Caco-2 (cell line): ENCODE data around the gene PYM1. TPM values are rescaled to one million over a fixed set of nuclear protein-coding genes. Genes with fewer than 3 reads are reported as not detected.
A peak's percentile ranks its signal among the peaks of the same experiment; 100 is the strongest.

ENCODE experiments used
- BruUV-seq: library from RNA; stranded (reverse); fragments of 400-500 nt; replicated peaks from 2 replicates; lab custom pipeline; 2021; lab: Mats Ljungman, UMichigan
- CTCF ChIA-PET: fragments of 300-600 bp; sonication (Branson Sonifier 250); formaldehyde crosslinking; loops from one replicate; lab custom pipeline; 2022; ENCODE audit warnings: antibody characterized with exemption; lab: Charles Lee
- POLR2A ChIA-PET: fragments of 300-600 bp; sonication (Branson Sonifier 250); formaldehyde crosslinking; loops from one replicate; lab custom pipeline; 2022; ENCODE audit warnings: antibody characterized with exemption; lab: Charles Lee
- DNase-seq, 2 experiments: peaks; one replicate each; pipeline versions ENCODE4 v3.0.0 to v3.0.0-alpha.2; 2020 to 2022
- H3K27me3 ChIP-seq: replicated peaks from 2 replicates; pipeline ENCODE4 v1.6.0; 2011; ENCODE audit warnings: low read length; ENCODE audit not compliant: control insufficient read depth, insufficient read depth
- H3K36me3 ChIP-seq: 2 replicates; pipeline ENCODE4 v1.5.1; 2011; ENCODE audit warnings: low read length; ENCODE audit not compliant: control insufficient read depth, insufficient read depth
- H3K4me1 ChIP-seq: fragments of 250-450 bp; sonication (Bioruptor Pico); 2 replicates; pipeline ENCODE4 v1.5.1; 2020; ENCODE audit warnings: mild to moderate bottlenecking
- H3K4me3 ChIP-seq: 2 replicates; pipeline ENCODE4 v1.5.1; 2011; ENCODE audit warnings: low read depth, mild to moderate bottlenecking, control low read depth, low read length
- H3K9me3 ChIP-seq: fragments of 250-450 bp; sonication (Bioruptor Pico); 2 replicates; pipeline ENCODE4 v1.5.1; 2020; ENCODE audit warnings: mild to moderate bottlenecking, moderate library complexity
- H3K27ac Mint-ChIP-seq: one replicate; pipeline ENCODE4 v1.8.0; 2022; ENCODE audit warnings: mixed read lengths; ENCODE audit not compliant: unreplicated experiment
- H3K27me3 Mint-ChIP-seq: one replicate; pipeline ENCODE4 v1.8.0; 2022; ENCODE audit warnings: mixed read lengths; ENCODE audit not compliant: insufficient read depth, unreplicated experiment
- H3K36me3 Mint-ChIP-seq: one replicate; pipeline ENCODE4 v1.8.0; 2022; ENCODE audit warnings: mild to moderate bottlenecking, mixed read lengths; ENCODE audit not compliant: insufficient read depth, unreplicated experiment
- H3K4me1 Mint-ChIP-seq: one replicate; pipeline ENCODE4 v1.8.0; 2022; ENCODE audit warnings: low read depth, mixed read lengths; ENCODE audit not compliant: unreplicated experiment
- H3K4me3 Mint-ChIP-seq: one replicate; pipeline ENCODE4 v1.8.0; 2022; ENCODE audit warnings: mild to moderate bottlenecking, moderate library complexity, mixed read lengths; ENCODE audit not compliant: unreplicated experiment
- H3K9me3 Mint-ChIP-seq: one replicate; pipeline ENCODE4 v1.8.0; 2022; ENCODE audit warnings: mixed read lengths; ENCODE audit not compliant: unreplicated experiment
- CTCF ChIP-seq, 2 experiments: fragments of 200-600 bp in 1 of 2; IDR thresholded peaks; 1 replicate in 1 of 2; 2 replicates in 1 of 2; pipeline versions ENCODE4 v1.5.1 to v1.8.0; 2011 to 2022; ENCODE audit warnings: antibody characterized with exemption in 1 of 2, control low read depth in 1 of 2, inconsistent platforms in 1 of 2, low read depth in 1 of 2, low read length in 1 of 2, mild to moderate bottlenecking in 1 of 2, moderate library complexity in 1 of 2; ENCODE audit not compliant: insufficient read depth in 1 of 2, severe bottlenecking in 1 of 2, unreplicated experiment in 1 of 2
- intact Hi-C: fragments of 100-400 bp; cut with micrococcal nuclease; formaldehyde crosslinking; loops from one replicate; pipeline ENCODE4 v1.10.0; 2022; ENCODE audit not compliant: unreplicated experiment
- total RNA-seq: library from RNA; stranded (reverse); gene quantifications from 2 replicates; pipeline ENCODE4 v1.2.3, GENCODE V29; 2022

Gene PYM1
- total RNA-seq, 1 experiment from 2014 or later = 47.2 TPM

GRCh38 chr12:55942577-55943136, 15.0 kb upstream of the PYM1 start:
- no peaks in the 10 kb centered on the region for H3K27me3 ChIP-seq
- Mint-ChIP-seq H3K27ac (peak overlapping the region; percentile 5), H3K27me3 (no peaks in the 10 kb centered on the region), H3K9me3 (no peaks in the 10 kb centered on the region), H3K4me1 (peaks cover 16% of the 10 kb centered on the region), H3K4me3 (no peak overlapping the region), H3K36me3 (no peaks in the 10 kb centered on the region)
- H3K4me1 ChIP-seq = peaks cover 26% of the 10 kb centered on the region
- DNase-seq = peak in 1 of 2 experiments; percentile 45
- no peaks in the 10 kb centered on the region for H3K9me3 ChIP-seq
- TF ChIP-seq CTCF (IDR thresholded peaks at IDR 0.05; ENCODE audit: insufficient read depth in 1 of 2, low read depth in 1 of 2, low read length in 1 of 2, severe bottlenecking in 1 of 2, unreplicated experiment in 1 of 2) = no peak
- H3K36me3 ChIP-seq = no peaks in the 10 kb centered on the region
- H3K4me3 ChIP-seq = no peak overlapping the region
- no TSS peak for BruUV-seq
- intact Hi-C loops = loop anchor here (2.0 kb wide), 1 partner anchor 14 kb away; no protein-coding TSS in a partner anchor
- ChIA-PET POLR2A (interaction anchor here (1.0 kb wide), 1 partner anchor 31 kb away, joined by 3 read pairs; the partner anchor contains the start of gene RAB5B), CTCF (interaction anchor here (1.1 to 1.2 kb wide), 3 partner anchors 12 to 204 kb away, joined by 3 to 4 read pairs (median 3); no protein-coding TSS in a partner anchor)

GRCh38 chr12:55942055-55942454, 14.4 kb upstream of the PYM1 start:
- intact Hi-C loops = loop anchor here (2.0 kb wide), 1 partner anchor 15 kb away; no protein-coding TSS in a partner anchor
- H3K4me3 Mint-ChIP-seq = no peak overlapping the region
- Histone ChIP-seq H3K9me3 (no peaks in the 10 kb centered on the region), H3K4me1 (peaks cover 26% of the 10 kb centered on the region), H3K4me3 (no peak overlapping the region), H3K36me3 (no peaks in the 10 kb centered on the region), H3K27me3 (no peaks in the 10 kb centered on the region)
- POLR2A ChIA-PET = interaction anchor here (1.0 kb wide), 1 partner anchor 32 kb away, joined by 3 read pairs; the partner anchor contains the start of gene RAB5B
- TF ChIP-seq CTCF (IDR thresholded peaks at IDR 0.05; ENCODE audit: insufficient read depth in 1 of 2, low read depth in 1 of 2, low read length in 1 of 2, severe bottlenecking in 1 of 2, unreplicated experiment in 1 of 2) = no peak
- no peaks in the 10 kb centered on the region for H3K27me3 Mint-ChIP-seq
- BruUV-seq = no TSS peak
- no peak for DNase-seq
- peaks cover 16% of the 10 kb centered on the region for H3K4me1 Mint-ChIP-seq
- H3K27ac Mint-ChIP-seq = peak overlapping the region; percentile 5
- CTCF ChIA-PET = interaction anchor here (1.1 to 1.2 kb wide), 3 partner anchors 12 to 204 kb away, joined by 3 to 4 read pairs (median 3); no protein-coding TSS in a partner anchor
- no peaks in the 10 kb centered on the region for H3K9me3 Mint-ChIP-seq
- no peaks in the 10 kb centered on the region for H3K36me3 Mint-ChIP-seq

- intact Hi-C loops = loop anchor here (1.0 kb wide), 2 partner anchors 10 to 201 kb away; no protein-coding TSS in a partner anchor
- Mint-ChIP-seq H3K27ac (no peak overlapping the region), H3K4me1 (peaks cover 16% of the 10 kb centered on the region), H3K27me3 (no peaks in the 10 kb centered on the region), H3K9me3 (no peaks in the 10 kb centered on the region), H3K4me3 (no peak overlapping the region), H3K36me3 (no peaks in the 10 kb centered on the region)
- peak; percentile 84 to 87 for DNase-seq
- POLR2A ChIA-PET = interaction anchor here (0.5 to 0.6 kb wide), 2 partner anchors 56 to 211 kb away, joined by 3 to 5 read pairs; no protein-coding TSS in a partner anchor
- BruUV-seq = no TSS peak
- peaks cover 26% of the 10 kb centered on the region for H3K4me1 ChIP-seq
- H3K36me3 ChIP-seq = no peaks in the 10 kb centered on the region
- H3K9me3 ChIP-seq = no peaks in the 10 kb centered on the region
- peak; percentile 79 to 92 for TF ChIP-seq CTCF (IDR thresholded peaks at IDR 0.05; ENCODE audit: insufficient read depth in 1 of 2, low read depth in 1 of 2, low read length in 1 of 2, severe bottlenecking in 1 of 2, unreplicated experiment in 1 of 2)
- no peak overlapping the region for H3K4me3 ChIP-seq
- CTCF ChIA-PET = interaction anchor here (0.6 to 2.4 kb wide), 15 partner anchors 8 to 292 kb away, joined by 3 to 11 read pairs (median 5); partner anchors contain the start of genes DNAJC14, ORMDL2, RAB5B and SARNP
- H3K27me3 ChIP-seq = no peaks in the 10 kb centered on the region
Observed at GRCh38 chr12:55940065-55940732, 12.5 kb upstream of the PYM1 start.
